ENCODE results near the gene TM7SF3.
A peak's percentile ranks its signal among the peaks of the same experiment; 100 is the strongest.
"Not testable (repeated sequence)": the region's sequence is repeated elsewhere in the genome, so short reads cannot be mapped to it uniquely, and the experiment has no call there.

TM7SF3 gene

DNA sequence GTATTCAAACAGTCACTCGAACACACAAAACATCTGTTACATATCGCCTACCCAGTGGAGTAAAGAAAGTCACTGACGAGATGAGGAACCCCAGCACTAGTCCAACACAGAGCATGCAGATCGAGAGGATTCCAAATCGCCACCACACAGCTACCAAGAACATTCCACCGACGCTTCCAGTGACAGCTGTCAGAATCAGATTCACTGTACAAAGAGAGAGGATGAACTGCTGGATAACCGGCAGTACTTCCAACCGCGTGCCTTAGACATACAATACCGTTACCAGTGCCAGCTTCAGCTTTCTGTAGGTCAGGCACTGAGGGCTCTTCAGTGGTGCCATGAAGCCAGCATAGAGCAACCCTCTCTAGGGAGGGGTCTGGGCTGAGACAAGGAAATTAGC lies 34.5 kb downstream of the TM7SF3 start:
- DNase-seq (ENCODE audit: low read depth in 2 of 2) = no peak

DNA sequence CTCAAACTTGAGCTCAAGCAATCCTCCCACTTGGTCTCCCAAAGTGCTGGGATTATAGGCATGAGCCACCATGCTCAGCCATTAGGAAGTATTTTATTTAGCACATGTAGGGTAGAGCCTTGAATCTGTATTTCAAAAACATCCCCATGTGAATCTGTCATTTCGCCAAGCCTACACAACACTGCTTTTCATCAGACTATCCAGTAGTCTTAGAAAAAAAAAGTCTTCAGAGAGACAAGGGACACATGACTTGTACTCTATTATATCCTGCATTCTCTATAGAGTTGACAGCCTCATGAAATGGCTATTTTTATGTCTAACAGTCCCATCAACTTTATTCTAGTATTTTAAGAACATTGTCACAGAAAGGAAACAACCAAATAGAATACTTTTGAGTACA lies 35.4 kb downstream of the TM7SF3 start:
- no peak for DNase-seq (ENCODE audit: low read depth in 2 of 2)

DNA sequence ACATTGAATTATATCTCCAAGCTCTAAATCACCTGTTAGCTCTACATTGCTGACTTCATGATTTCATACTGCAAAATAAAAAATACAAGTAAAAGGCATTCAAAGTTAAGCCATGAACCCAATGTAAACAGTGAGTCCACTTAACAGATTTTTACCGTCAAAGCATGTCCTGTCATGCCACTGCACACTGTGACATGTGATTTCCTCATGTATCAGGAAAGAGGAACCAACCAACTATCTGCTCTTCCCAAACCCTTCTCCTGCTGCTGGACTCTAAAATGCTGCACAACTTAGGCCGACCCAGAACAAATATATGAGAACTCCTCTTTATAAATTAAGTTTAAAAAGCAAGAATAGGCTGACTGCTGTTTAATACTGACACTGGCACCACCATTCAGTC lies 37.5 kb downstream of the TM7SF3 start:
- DNase-seq (ENCODE audit: low read depth in 2 of 2) = no peak

- peak; percentile 40 to 47 for DNase-seq (ENCODE audit: low read depth in 2 of 2)
These were observed 42.2 kb downstream of the TM7SF3 start for GRCh38 chr12:26971963-26972362.

DNA sequence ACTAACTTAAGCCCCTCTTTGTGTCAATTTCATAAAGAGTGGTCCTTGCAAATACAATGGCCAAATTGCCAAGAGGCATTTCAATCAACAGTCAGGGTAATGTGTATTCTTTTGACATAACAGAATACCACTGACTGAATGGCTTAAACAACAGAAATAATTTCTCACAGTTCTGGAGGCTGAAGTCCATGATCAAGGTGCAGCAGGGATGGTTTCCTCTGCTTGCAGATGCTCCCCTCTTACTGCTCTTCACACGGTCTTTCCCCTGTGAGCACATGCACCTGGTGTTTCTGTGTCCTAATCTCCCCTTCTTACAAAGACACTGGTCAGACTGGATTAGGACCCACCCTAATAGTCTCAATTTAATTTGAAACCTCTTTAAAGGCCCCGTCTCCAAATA lies 44.0 kb downstream of the TM7SF3 start:
- DNase-seq (ENCODE audit: low read depth in 2 of 2) = no peak

GRCh38 chr12:26966842-26967241 lies 47.3 kb downstream of the TM7SF3 start:
- DNase-seq (ENCODE audit: low read depth in 2 of 2) = no peak

GRCh38 chr12:26963413-26963812 lies 50.8 kb downstream of the TM7SF3 start:
- no peak for DNase-seq (ENCODE audit: low read depth in 2 of 2)

DNA sequence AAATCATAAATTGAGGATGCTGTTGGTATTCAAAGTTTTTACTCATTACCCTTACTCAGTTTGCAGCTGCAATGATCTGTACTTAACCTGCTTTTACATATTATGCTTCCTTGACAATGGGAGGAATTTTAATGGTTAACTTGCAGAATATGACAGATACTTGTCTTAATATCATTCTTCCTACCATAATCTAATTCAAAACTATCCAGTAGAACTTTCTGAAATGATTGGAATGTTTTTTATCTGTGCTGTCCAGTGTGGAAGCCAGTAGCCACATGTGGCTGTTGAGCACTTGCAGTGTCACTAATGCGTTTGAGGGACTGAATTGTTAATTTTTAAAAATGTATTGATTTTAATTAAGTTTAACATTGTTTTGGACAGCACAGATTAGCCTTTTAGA lies 52.4 kb downstream of the TM7SF3 start:
- DNase-seq (ENCODE audit: low read depth in 2 of 2) = no peak

- not testable (repeated sequence) for DNase-seq (ENCODE audit: low read depth in 2 of 2)
These were observed 52.8 kb downstream of the TM7SF3 start for GRCh38 chr12:26961391-26961790.

- DNase-seq (ENCODE audit: low read depth in 2 of 2) = no peak
These were observed 60.2 kb downstream of the TM7SF3 start for GRCh38 chr12:26954027-26954426.

- no peak for DNase-seq (ENCODE audit: low read depth in 2 of 2)
These were observed 60.7 kb downstream of the TM7SF3 start for GRCh38 chr12:26953447-26953846.

DNA sequence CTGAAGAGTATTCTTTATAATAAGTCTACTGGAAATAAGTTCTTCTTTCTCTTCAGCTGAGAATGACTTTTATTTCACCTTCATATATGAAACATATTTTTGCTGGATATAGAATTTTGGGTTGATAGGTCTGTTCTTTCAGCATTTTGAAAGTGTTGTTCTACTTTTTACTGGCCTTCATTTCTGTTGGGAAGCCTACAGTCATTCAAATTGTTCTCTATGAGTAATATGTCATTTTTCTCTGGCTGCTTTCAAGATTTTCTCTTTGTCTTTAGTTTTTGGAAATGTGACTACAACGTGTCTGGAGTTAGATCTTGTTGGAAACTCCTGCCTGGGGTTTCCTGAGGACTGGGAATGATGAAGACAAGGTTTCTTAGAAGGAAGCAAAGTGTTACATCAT lies 65.9 kb downstream of the TM7SF3 start:
- DNase-seq (ENCODE audit: low read depth in 2 of 2) = no peak

DNA sequence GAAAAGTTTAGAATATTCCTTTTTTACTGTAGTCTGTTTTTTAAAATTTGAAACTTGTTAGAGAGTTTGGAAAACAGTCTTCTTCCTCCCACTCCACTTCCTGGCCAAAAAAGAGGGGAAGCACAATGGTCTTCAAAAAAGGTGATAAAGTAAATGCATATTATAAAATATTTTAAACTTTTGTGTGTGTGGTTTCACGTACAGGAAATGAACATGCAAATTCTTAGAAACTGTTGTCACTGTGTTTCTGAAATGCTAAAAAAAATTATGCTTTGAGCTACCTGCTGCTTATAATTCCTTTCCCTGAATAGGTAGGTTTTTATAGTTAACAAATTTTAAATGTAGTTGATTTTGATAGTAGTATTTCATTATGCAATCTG lies 73.0 kb downstream of the TM7SF3 start:
- no peak for DNase-seq (ENCODE audit: low read depth in 2 of 2)

- DNase-seq (ENCODE audit: low read depth in 2 of 2) = no peak
These were observed 73.5 kb downstream of the TM7SF3 start for GRCh38 chr12:26940516-26941214.

GRCh38 chr12:26939953-26940352 lies 74.2 kb downstream of the TM7SF3 start:
- no peak for DNase-seq (ENCODE audit: low read depth in 2 of 2)

GRCh38 chr12:26939192-26939832 lies 74.9 kb downstream of the TM7SF3 start:
- no peak for DNase-seq (ENCODE audit: low read depth in 2 of 2)

GRCh38 chr12:26938701-26939062 lies 75.5 kb downstream of the TM7SF3 start:
- DNase-seq (ENCODE audit: low read depth in 2 of 2) = peak in 1 of 2 experiments; percentile 23

GRCh38 chr12:26937863-26938700 lies 76.1 kb downstream of the TM7SF3 start, which contains the start of the genes FGFR1OP2 and INTS13:
TSS of gene FGFR1OP2 (plus strand) at chr12:26938470. CDS start at chr12:26954159, 15,689 bp downstream.
TSS of gene INTS13 (minus strand) at chr12:26937981. CDS start at chr12:26936803, 1,178 bp downstream.
- peak; percentile 93 to 98 for DNase-seq (ENCODE audit: low read depth in 2 of 2)

DNA sequence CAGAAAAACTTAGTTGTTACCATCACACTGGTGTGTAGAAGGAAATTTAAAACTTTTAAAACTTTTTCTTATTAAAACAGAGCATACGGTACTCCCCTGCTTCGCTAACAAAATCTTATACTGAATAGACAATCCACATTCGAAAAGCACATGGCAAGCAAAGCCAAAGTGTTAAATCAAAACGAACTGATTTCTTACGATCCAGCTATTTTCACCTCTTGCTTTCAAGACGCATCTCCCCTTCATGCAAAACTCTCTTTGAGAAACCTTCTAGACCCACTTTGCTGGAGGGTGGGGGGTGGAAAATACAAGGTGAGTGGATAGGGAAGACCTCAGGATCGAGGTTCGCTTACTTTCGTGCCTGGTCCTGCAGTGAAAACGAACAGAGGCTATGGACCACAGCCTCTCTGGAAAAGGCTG lies 76.7 kb downstream of the TM7SF3 start:
- DNase-seq (ENCODE audit: low read depth in 2 of 2) = no peak

DNA sequence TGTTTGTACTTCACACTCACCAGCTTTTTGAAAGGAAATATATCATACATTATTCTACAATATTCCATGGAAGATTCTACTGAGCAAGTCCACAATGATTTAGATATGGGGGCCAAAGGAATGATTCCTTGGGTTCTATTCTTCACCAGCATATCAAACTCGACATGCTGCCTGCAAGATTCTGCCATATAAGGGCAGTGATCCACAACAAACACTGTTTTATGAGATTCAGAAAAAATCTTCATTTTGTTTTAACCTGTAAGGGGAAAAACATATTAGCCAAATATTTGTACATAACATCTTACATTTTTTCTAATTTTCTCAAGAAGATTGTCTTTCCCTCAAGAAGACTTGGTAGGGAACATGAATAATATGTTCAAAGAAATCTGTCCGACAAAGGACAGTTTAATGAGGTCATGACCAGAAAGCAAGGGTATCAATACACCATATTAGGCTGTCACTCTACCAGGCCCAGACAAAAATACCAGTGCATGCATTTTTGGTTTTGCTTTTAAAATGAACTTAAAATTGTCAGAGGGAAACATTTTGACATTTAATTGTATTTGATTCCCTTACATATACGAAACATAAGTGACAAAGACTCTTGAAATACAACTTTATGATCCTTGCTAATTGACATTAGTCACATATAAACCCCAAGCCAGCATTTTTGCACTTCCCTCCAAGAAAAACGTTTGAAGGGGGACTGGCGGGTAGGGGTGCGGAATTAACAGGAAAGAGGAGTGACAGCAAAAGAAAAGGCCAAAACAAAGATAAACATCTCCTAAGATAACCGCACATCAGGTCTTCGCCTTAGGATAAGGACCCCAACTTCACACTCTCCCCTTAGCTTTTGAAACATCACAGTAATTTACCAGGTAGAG lies 77.4 kb downstream of the TM7SF3 start:
- DNase-seq (ENCODE audit: low read depth in 2 of 2) = no peak

- no peak for DNase-seq (ENCODE audit: low read depth in 2 of 2)
These were observed 78.4 kb downstream of the TM7SF3 start for GRCh38 chr12:26935636-26936378.

All from stimulated activated CD4-positive, alpha-beta T cell treated with anti-CD3 and anti-CD28 coated beads, Interleukin-12 subunit alpha, Interleukin-12 subunit beta, amount 100 ng/mL, for 24 hours (primary cell).